Measurements from ENCODE around the gene ITGAV. TPM values are rescaled to one million over a fixed set of nuclear protein-coding genes. Genes with fewer than 3 reads are reported as not detected.

Gene ITGAV
- total RNA-seq, 1 donor from 2014 or later, result 72.8 TPM

DNA sequence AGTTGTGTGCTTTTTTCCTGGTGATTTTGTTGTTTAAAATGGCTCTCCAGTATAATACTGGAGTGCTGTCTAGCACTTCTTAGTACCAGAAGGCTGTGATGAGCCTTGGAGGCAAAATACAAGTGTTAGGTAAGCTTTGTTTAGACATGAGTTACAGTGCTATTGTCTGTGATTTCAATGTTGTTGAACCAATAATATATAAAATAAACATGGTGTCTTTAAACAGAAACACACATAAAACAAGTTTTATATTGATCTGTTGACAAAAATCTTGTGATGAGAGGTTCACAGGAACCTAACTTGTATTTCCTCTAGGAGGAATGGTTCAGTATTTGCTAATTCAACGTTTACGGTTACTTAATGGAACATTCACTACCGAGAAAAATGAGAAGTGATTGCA lies 99.0 kb downstream of the ITGAV start:
- Histone ChIP-seq H3K4me3 (no peak overlapping the region), H3K79me2 (ENCODE audit: low read depth) (no peaks in the 10 kb centered on the region), H3K27ac (no peak overlapping the region), H3K36me3 (no peaks in the 10 kb centered on the region), H3K4me2 (no peak overlapping the region), H2AFZ (replicated peaks) (no peak overlapping the region), H3K4me1 (peaks cover 9% of the 10 kb centered on the region), H3K27me3 (no peaks in the 10 kb centered on the region), H3K9ac (no peak overlapping the region), H3F3A (ENCODE audit: low read depth) (no peaks in the 10 kb centered on the region), H3K9me3 (ENCODE audit: low read depth) (no peaks in the 10 kb centered on the region), H4K20me1 (ENCODE audit: low read depth) (no peaks in the 10 kb centered on the region)
- Mint-ChIP-seq H3K27me3 (ENCODE audit: insufficient read depth, low read depth) (no peaks in the 10 kb centered on the region), H3K4me3 (no peak overlapping the region), H3K36me3 (peaks cover 1% of the 10 kb centered on the region), H3K9me3 (peaks cover 18% of the 10 kb centered on the region), H3K4me1 (peaks cover 6% of the 10 kb centered on the region), H3K27ac (no peak overlapping the region)
- TF ChIP-seq EZH2phosphoT487 (IDR thresholded peaks at IDR 0.05), result no peak
- DNase-seq (ENCODE audit: low spot score), result no peak

DNA sequence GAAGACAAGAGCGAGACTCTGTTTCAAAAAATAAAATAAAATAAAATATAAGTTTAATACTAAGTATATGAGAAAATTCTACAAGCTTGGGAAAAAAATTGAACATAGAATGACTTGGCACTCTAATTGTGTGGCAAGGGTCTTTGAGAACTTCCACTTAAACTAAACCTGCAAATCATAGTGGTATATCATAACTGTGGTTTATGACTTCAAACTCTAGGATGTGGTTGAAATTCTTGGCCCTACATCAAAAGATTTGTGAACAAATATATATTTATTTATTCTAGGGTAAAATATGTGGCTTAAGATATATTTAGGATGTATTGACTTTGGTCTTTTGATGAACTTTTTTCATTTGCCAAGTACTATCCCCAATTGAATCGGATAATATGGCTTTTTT lies 100.9 kb downstream of the ITGAV start:
- TF ChIP-seq EZH2 (IDR thresholded peaks at IDR 0.05) (no peak), EZH2phosphoT487 (IDR thresholded peaks at IDR 0.05) (no peak), CTCF (IDR thresholded peaks at IDR 0.05) (no peak)
- H3K79me2 ChIP-seq (ENCODE audit: low read depth), result peaks cover 11% of the 10 kb centered on the region
- H3K27me3 ChIP-seq, result no peaks in the 10 kb centered on the region
- peaks cover 13% of the 10 kb centered on the region for H3K9me3 Mint-ChIP-seq
- no peaks in the 10 kb centered on the region for H3K36me3 Mint-ChIP-seq
- no peaks in the 10 kb centered on the region for H3K9me3 ChIP-seq (ENCODE audit: low read depth)
- no peak for DNase-seq (ENCODE audit: low spot score)
- no peak overlapping the region for H3K27ac Mint-ChIP-seq
- no peaks in the 10 kb centered on the region for H3K36me3 ChIP-seq
- no peaks in the 10 kb centered on the region for H4K20me1 ChIP-seq (ENCODE audit: low read depth)
- peaks cover 19% of the 10 kb centered on the region for H3K4me1 ChIP-seq
- peaks cover 15% of the 10 kb centered on the region for H3F3A ChIP-seq (ENCODE audit: low read depth)
- H3K27ac ChIP-seq, result no peak overlapping the region
- no peak overlapping the region for H3K4me3 Mint-ChIP-seq
- H3K4me3 ChIP-seq, result no peak overlapping the region
- no peaks in the 10 kb centered on the region for H3K27me3 Mint-ChIP-seq (ENCODE audit: insufficient read depth, low read depth)
- H3K9ac ChIP-seq, result no peak overlapping the region
- H2AFZ ChIP-seq (replicated peaks), result no peak overlapping the region
- H3K4me1 Mint-ChIP-seq, result peaks cover 14% of the 10 kb centered on the region
- no peak overlapping the region for H3K4me2 ChIP-seq

- Mint-ChIP-seq H3K27ac (no peak overlapping the region), H3K36me3 (peaks cover under 1% of the 10 kb centered on the region), H3K9me3 (peaks cover 12% of the 10 kb centered on the region), H3K4me1 (peaks cover 18% of the 10 kb centered on the region), H3K4me3 (no peak overlapping the region), H3K27me3 (ENCODE audit: insufficient read depth, low read depth) (no peaks in the 10 kb centered on the region)
- Histone ChIP-seq H3F3A (ENCODE audit: low read depth) (peaks cover 15% of the 10 kb centered on the region), H2AFZ (replicated peaks) (no peak overlapping the region), H3K27me3 (no peaks in the 10 kb centered on the region), H3K9me3 (ENCODE audit: low read depth) (no peaks in the 10 kb centered on the region), H3K27ac (no peak overlapping the region), H3K4me1 (peaks cover 23% of the 10 kb centered on the region), H3K4me3 (no peak overlapping the region), H4K20me1 (ENCODE audit: low read depth) (no peaks in the 10 kb centered on the region), H3K79me2 (ENCODE audit: low read depth) (peaks cover 11% of the 10 kb centered on the region), H3K9ac (no peak overlapping the region), H3K36me3 (no peaks in the 10 kb centered on the region), H3K4me2 (no peak overlapping the region)
- TF ChIP-seq EZH2 (IDR thresholded peaks at IDR 0.05), result no peak
- no peak for TF ChIP-seq CTCF (IDR thresholded peaks at IDR 0.05)
- no peak for DNase-seq (ENCODE audit: low spot score)
Observed at GRCh38 chr2:186691231-186691630, 101.4 kb downstream of the ITGAV start.

- Histone ChIP-seq H3K27me3 (no peaks in the 10 kb centered on the region), H2AFZ (replicated peaks) (no peak overlapping the region), H3F3A (ENCODE audit: low read depth) (peaks cover 15% of the 10 kb centered on the region), H3K4me3 (no peak overlapping the region), H3K9ac (no peak overlapping the region), H3K9me3 (ENCODE audit: low read depth) (no peaks in the 10 kb centered on the region), H4K20me1 (ENCODE audit: low read depth) (no peaks in the 10 kb centered on the region), H3K79me2 (ENCODE audit: low read depth) (peaks cover 14% of the 10 kb centered on the region), H3K36me3 (no peaks in the 10 kb centered on the region), H3K4me2 (no peak overlapping the region), H3K27ac (no peak overlapping the region), H3K4me1 (peaks cover 24% of the 10 kb centered on the region)
- no peak for DNase-seq (ENCODE audit: low spot score)
- no peaks in the 10 kb centered on the region for H3K27me3 Mint-ChIP-seq (ENCODE audit: insufficient read depth, low read depth)
- H3K4me3 Mint-ChIP-seq, result no peak overlapping the region
- peaks cover 25% of the 10 kb centered on the region for H3K4me1 Mint-ChIP-seq
- peaks cover 12% of the 10 kb centered on the region for H3K9me3 Mint-ChIP-seq
- TF ChIP-seq CTCF (IDR thresholded peaks at IDR 0.05) (no peak), EZH2 (IDR thresholded peaks at IDR 0.05) (no peak), EZH2phosphoT487 (IDR thresholded peaks at IDR 0.05) (no peak)
- peaks cover 4% of the 10 kb centered on the region for H3K36me3 Mint-ChIP-seq
- no peak overlapping the region for H3K27ac Mint-ChIP-seq
Observed at GRCh38 chr2:186691900-186692299, 102.0 kb downstream of the ITGAV start.
